HEK293 (cell line): ENCODE measurements around the gene DUSP15.

Source experiments
- CTCF ChIA-PET: fragments of 350-600 bp; formaldehyde crosslinking; extraction: SDS; loops from one replicate; lab custom pipeline; 2021; ENCODE audit warnings: antibody characterized with exemption; lab: Yijun Ruan, JAX
- POLR2A ChIA-PET: fragments of 300-600 bp; formaldehyde crosslinking; extraction: SDS; loops from one replicate; lab custom pipeline; 2020; ENCODE audit warnings: antibody characterized with exemption, inconsistent platforms; lab: Yijun Ruan, JAX
- H3K27ac ChIP-seq: fragments of 200-500 bp; sonication (Bioruptor generic); 2 replicates; pipeline ENCODE4 v1.5.1; 2014; ENCODE audit warnings: low read depth, low read length, control low read depth, inconsistent platforms; ENCODE audit errors: extremely low read depth
- H3K36me3 ChIP-seq, 2 experiments: fragments of 200-500 bp in 1 of 2; sonication (Bioruptor generic) in 1 of 2; 1 replicate in 1 of 2; 2 replicates in 1 of 2; pipeline ENCODE4 v1.5.1; 2014 to 2017; ENCODE audit warnings: inconsistent platforms in 2 of 2, low read length in 2 of 2; ENCODE audit not compliant: control insufficient read depth in 2 of 2, insufficient read depth in 1 of 2
- H3K4me1 ChIP-seq: fragments of 200-500 bp; sonication (Bioruptor generic); 2 replicates; pipeline ENCODE4 v1.5.1; 2014; ENCODE audit warnings: mild to moderate bottlenecking, low read length, inconsistent platforms; ENCODE audit not compliant: control insufficient read depth, insufficient read depth
- H3K4me3 ChIP-seq: 2 replicates; pipeline ENCODE4 v1.5.1; 2011; ENCODE audit warnings: low read depth, mild to moderate bottlenecking, control low read depth, low read length, moderate library complexity
- H3K9me3 ChIP-seq: fragments of 200-500 bp; sonication (Bioruptor generic); 2 replicates; pipeline ENCODE4 v1.5.1; 2014; ENCODE audit warnings: low read depth, low read length, inconsistent platforms; ENCODE audit not compliant: control insufficient read depth, insufficient read depth
- CTCF ChIP-seq: fragments of 450-650 bp; formaldehyde crosslinking; IDR thresholded peaks from 2 replicates; pipeline ENCODE4 v1.5.1; 2016; ENCODE audit warnings: missing biosample characterization, missing genetic modification characterization
- GLIS1 ChIP-seq: fragments of 450-650 bp; formaldehyde crosslinking; IDR thresholded peaks from 2 replicates; pipeline ENCODE4 v1.5.1; 2016; ENCODE audit warnings: missing biosample characterization, missing genetic modification characterization
- KLF8 ChIP-seq: fragments of 450-650 bp; formaldehyde crosslinking; IDR thresholded peaks from 2 replicates; pipeline ENCODE4 v1.5.1; 2016; ENCODE audit warnings: missing biosample characterization, missing genetic modification characterization
- KLF9 ChIP-seq: fragments of 450-650 bp; formaldehyde crosslinking; IDR thresholded peaks from 2 replicates; pipeline ENCODE4 v1.5.1; 2016; ENCODE audit warnings: missing biosample characterization, missing genetic modification characterization, low read depth
- OVOL3 ChIP-seq: fragments of 450-650 bp; formaldehyde crosslinking; IDR thresholded peaks from 2 replicates; pipeline ENCODE4 v1.5.1; 2016; ENCODE audit warnings: missing biosample characterization, missing genetic modification characterization
- PRDM10 ChIP-seq: fragments of 450-650 bp; formaldehyde crosslinking; IDR thresholded peaks from 2 replicates; pipeline ENCODE4 v1.5.1; 2016; ENCODE audit warnings: missing biosample characterization, missing genetic modification characterization
- SP2 ChIP-seq: fragments of 450-650 bp; formaldehyde crosslinking; IDR thresholded peaks from 2 replicates; pipeline ENCODE4 v1.5.1; 2016; ENCODE audit warnings: missing biosample characterization, missing genetic modification characterization
- ZBTB17 ChIP-seq: fragments of 450-650 bp; formaldehyde crosslinking; IDR thresholded peaks from 2 replicates; pipeline ENCODE4 v1.5.1; 2016; ENCODE audit warnings: missing biosample characterization, missing genetic modification characterization
- ZFHX2 ChIP-seq: fragments of 450-650 bp; formaldehyde crosslinking; conservative IDR thresholded peaks from 2 replicates; pipeline ENCODE4 v1.5.1; 2016; ENCODE audit warnings: missing biosample characterization, missing genetic modification characterization
- ZIC2 ChIP-seq: fragments of 450-650 bp; formaldehyde crosslinking; IDR thresholded peaks from 2 replicates; pipeline ENCODE4 v1.5.1; 2016; ENCODE audit warnings: missing biosample characterization, missing genetic modification characterization
- ZNF19 ChIP-seq: fragments of 450-650 bp; formaldehyde crosslinking; IDR thresholded peaks from 2 replicates; pipeline ENCODE4; 2016; ENCODE audit warnings: missing biosample characterization, missing genetic modification characterization, low read depth
- ZNF211 ChIP-seq: fragments of 450-650 bp; formaldehyde crosslinking; IDR thresholded peaks from 2 replicates; pipeline ENCODE4 v1.5.1; 2016; ENCODE audit warnings: low read depth, missing biosample characterization, missing genetic modification characterization
- ZNF292 ChIP-seq: fragments of 450-650 bp; formaldehyde crosslinking; IDR thresholded peaks from 2 replicates; pipeline ENCODE4 v1.5.1; 2016; ENCODE audit warnings: low read depth, missing biosample characterization, missing genetic modification characterization, borderline replicate concordance
- ZNF335 ChIP-seq: fragments of 450-650 bp; formaldehyde crosslinking; conservative IDR thresholded peaks from 2 replicates; pipeline ENCODE4 v1.5.1; 2016; ENCODE audit warnings: missing biosample characterization, missing genetic modification characterization
- ZNF366 ChIP-seq: fragments of 450-650 bp; formaldehyde crosslinking; conservative IDR thresholded peaks from 2 replicates; pipeline ENCODE4 v1.5.1; 2016; ENCODE audit warnings: missing biosample characterization, missing genetic modification characterization
- ZNF514 ChIP-seq: fragments of 450-650 bp; formaldehyde crosslinking; IDR thresholded peaks from 2 replicates; pipeline ENCODE4 v1.5.1; 2016; ENCODE audit warnings: missing biosample characterization, missing genetic modification characterization
- ZNF529 ChIP-seq: fragments of 450-650 bp; formaldehyde crosslinking; IDR thresholded peaks from 2 replicates; pipeline ENCODE4 v1.5.1; 2017; ENCODE audit warnings: missing genetic modification characterization, missing biosample characterization; ENCODE audit not compliant: insufficient replicate concordance
- ZNF629 ChIP-seq: fragments of 450-650 bp; formaldehyde crosslinking; IDR thresholded peaks from 2 replicates; pipeline ENCODE4 v1.5.1; 2017; ENCODE audit warnings: missing biosample characterization, missing genetic modification characterization
- ZNF692 ChIP-seq: fragments of 450-650 bp; formaldehyde crosslinking; IDR thresholded peaks from 2 replicates; pipeline ENCODE4 v1.5.1; 2016; ENCODE audit warnings: missing biosample characterization, missing genetic modification characterization
- ZNF747 ChIP-seq: fragments of 450-650 bp; formaldehyde crosslinking; IDR thresholded peaks from 2 replicates; pipeline ENCODE4 v1.5.1; 2016; ENCODE audit warnings: missing biosample characterization, missing genetic modification characterization
- ZNF792 ChIP-seq: fragments of 450-650 bp; formaldehyde crosslinking; IDR thresholded peaks from 2 replicates; pipeline ENCODE4 v1.5.1; 2016; ENCODE audit warnings: missing biosample characterization, missing genetic modification characterization
- ZSCAN30 ChIP-seq: fragments of 450-650 bp; IDR thresholded peaks from 2 replicates; pipeline ENCODE4 v1.5.1; 2018; ENCODE audit warnings: missing biosample characterization, mild to moderate bottlenecking, missing genetic modification characterization, moderate library complexity
- TF ChIP-seq, protein P1 (sequence below): fragments of 450-650 bp; formaldehyde crosslinking; IDR thresholded peaks from 2 replicates; pipeline ENCODE4 v1.5.1; 2016; ENCODE audit warnings: missing biosample characterization, missing genetic modification characterization

The DUSP15 gene

GRCh38 chr20:31862157-31862470 is 8.2 kb downstream of the DUSP15 start:
- Histone ChIP-seq H3K27ac (no peak overlapping the region), H3K4me3 (no peak overlapping the region)
- CTCF ChIA-PET: interaction anchor here (0.6 to 5.2 kb wide), 3 partner anchors 9 to 164 kb away, joined by 3 to 26 read pairs (median 5); no protein-coding TSS in a partner anchor

GRCh38 chr20:31861385-31862156 is 8.8 kb downstream of the DUSP15 start:
- Histone ChIP-seq H3K36me3 (no peaks in the 10 kb centered on the region), H3K4me1 (0 out of 2 replicates have a peak, but pooled peaks cover 2% of the 10 kb centered on the region), H3K27ac (no peak overlapping the region), H3K9me3 (no peaks in the 10 kb centered on the region), H3K4me3 (peak overlapping the region; percentile 38)
- CTCF ChIA-PET: interaction anchor here (0.6 to 5.2 kb wide), 4 partner anchors 8 to 164 kb away, joined by 3 to 26 read pairs (median 10); partner anchors contain the start of gene PDRG1
- POLR2A ChIA-PET: interaction anchor here (0.9 kb wide), 2 partner anchors 10 to 21 kb away, joined by 3 to 4 read pairs; no protein-coding TSS in a partner anchor
- TF ChIP-seq KLF9 (tag by site-specific recombination) (peak; percentile 89), ZFHX2 (tag by site-specific recombination) (peak; percentile 33), ZNF366 (peak; percentile 58; the same call in 1 of the 2 replicates), SP2 (tag by site-specific recombination) (peak; percentile 61), ZIC2 (tag by site-specific recombination) (peak; percentile 95), ZNF692 (tag by site-specific recombination) (peak; percentile 52; the same call in 1 of the 2 replicates), ZNF19 (tag by site-specific recombination) (no peak), ZSCAN30 (tag by site-specific recombination) (peak; percentile 50), GLIS1 (tag by site-specific recombination) (peak; percentile 23; the same call in 1 of the 2 replicates), ZBTB17 (tag by site-specific recombination) (peak; percentile 54; the same call in 1 of the 2 replicates), KLF8 (tag by site-specific recombination) (peak; percentile 61; the same call in 1 of the 2 replicates)

More at GRCh38 chr20:31862157-31862470, 8.2 kb downstream of the DUSP15 start:
- H3K36me3 ChIP-seq: no peaks in the 10 kb centered on the region
- POLR2A ChIA-PET: interaction anchor here (0.9 kb wide), 2 partner anchors 10 to 20 kb away, joined by 3 to 4 read pairs; no protein-coding TSS in a partner anchor
- TF ChIP-seq ZNF335 (tag by site-specific recombination) (no peak), ZNF529 (no peak), ZSCAN30 (tag by site-specific recombination) (no peak), CTCF (tag by site-specific recombination) (no peak), ZNF292 (tag by site-specific recombination) (no peak), ZNF211 (tag by site-specific recombination) (no peak), ZNF792 (tag by site-specific recombination) (no peak), ZNF629 (tag by site-specific recombination) (no peak), PRDM10 (tag by site-specific recombination) (no peak), ZNF514 (no peak), OVOL3 (tag by site-specific recombination) (no peak), ZNF747 (tag by site-specific recombination) (no peak)
- TF ChIP-seq, protein P1, sequence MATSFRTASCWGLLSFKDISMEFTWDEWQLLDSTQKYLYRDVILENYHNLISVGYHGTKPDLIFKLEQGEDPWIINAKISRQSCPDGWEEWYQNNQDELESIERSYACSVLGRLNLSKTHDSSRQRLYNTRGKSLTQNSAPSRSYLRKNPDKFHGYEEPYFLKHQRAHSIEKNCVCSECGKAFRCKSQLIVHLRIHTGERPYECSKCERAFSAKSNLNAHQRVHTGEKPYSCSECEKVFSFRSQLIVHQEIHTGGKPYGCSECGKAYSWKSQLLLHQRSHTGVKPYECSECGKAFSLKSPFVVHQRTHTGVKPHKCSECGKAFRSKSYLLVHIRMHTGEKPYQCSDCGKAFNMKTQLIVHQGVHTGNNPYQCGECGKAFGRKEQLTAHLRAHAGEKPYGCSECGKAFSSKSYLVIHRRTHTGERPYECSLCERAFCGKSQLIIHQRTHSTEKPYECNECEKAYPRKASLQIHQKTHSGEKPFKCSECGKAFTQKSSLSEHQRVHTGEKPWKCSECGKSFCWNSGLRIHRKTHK: no peak
- H3K4me1 ChIP-seq: 0 out of 2 replicates have a peak, but pooled peaks cover 2% of the 10 kb centered on the region
- H3K9me3 ChIP-seq: no peaks in the 10 kb centered on the region
